SIG-M5 treated with dmso at 0.1 percent for 504 hours (cell line): ENCODE results near the gene KRTAP12-1.
"Not testable (repeated sequence)": the region's sequence is repeated elsewhere in the genome, so short reads cannot be mapped to it uniquely, and the experiment has no call there.

Experiments used
- DNase-seq: peaks from one replicate; lab custom pipeline; 2025; ENCODE audit not compliant: unreplicated experiment; lab: John Stamatoyannopoulos, UW

The KRTAP12-1 gene

GRCh38 chr21:44699502-44700001, 17.6 kb upstream of the KRTAP12-1 start:
- DNase-seq, result no peak

DNA sequence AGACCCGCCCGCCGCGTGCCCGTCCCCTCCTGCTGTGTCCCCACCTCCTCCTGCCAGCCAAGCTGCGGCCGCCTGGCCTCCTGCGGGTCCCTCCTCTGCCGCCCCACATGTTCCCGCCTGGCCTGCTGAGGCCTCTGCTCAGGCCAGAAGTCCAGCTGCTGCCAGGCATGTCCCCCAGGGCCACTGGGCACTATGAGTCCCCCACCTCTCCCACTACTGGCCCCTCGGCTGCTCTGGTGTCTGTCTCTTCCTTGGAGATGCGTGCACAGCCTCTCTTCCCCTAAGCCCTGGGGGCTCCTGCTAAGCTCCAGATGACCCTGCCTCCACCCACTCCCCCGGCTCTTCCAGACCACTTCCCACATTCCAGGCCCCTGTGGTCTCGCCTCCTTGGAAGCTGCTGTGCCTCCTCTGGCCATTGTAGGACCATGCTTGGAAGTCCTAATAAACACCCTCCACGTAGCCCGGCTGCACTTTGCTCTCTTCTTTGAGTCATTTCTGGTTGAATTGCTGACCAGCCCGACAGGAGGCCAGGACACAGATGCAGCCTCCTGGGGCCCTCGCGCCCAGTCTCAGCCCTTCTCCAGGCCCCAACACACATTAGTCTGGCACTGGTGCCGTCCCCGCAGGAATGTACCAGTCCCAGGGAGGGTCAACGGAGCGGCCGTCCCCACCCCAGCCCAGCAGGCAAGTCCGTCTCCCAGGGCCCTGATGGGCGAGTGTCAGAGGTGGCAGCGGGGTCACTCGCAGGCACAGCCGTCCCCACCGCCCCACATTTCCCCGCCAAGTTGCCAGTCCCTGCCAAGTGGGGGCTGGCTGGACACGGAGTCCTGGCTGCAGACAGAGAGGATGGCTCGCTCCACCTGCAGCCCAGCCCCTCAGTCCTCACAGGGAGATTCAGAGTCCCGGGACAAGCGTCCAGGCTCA, 16.1 kb upstream of the KRTAP12-1 start:
- no peak for DNase-seq

- not testable (repeated sequence) for DNase-seq
These were observed 15.3 kb upstream of the KRTAP12-1 start, which contains the start of gene KRTAP10-12 for GRCh38 chr21:44697172-44697810. Gene KRTAP10-12, plus strand, starts transcription at chr21:44697172. Its CDS starts 30 bp downstream, at chr21:44697202.

DNA sequence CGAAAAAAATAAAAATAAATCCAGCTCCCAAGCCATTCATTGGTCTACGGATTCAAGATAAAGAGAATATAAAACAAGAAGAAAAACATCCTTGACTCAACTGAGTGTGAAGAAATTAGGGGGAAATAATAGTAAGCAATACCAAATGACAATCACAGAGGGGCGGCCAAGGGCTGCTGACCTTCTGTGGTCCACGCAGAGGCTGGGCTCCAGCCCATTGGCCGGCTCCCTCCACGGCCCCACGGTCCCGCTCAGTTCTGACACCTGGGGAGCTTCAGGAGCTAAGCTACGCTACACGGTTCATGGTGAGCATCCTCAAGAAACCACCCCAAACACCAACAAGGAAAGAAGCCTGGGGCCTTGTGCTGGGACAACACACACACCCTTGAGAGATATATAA, 14.6 kb upstream of the KRTAP12-1 start:
- no peak for DNase-seq

DNA sequence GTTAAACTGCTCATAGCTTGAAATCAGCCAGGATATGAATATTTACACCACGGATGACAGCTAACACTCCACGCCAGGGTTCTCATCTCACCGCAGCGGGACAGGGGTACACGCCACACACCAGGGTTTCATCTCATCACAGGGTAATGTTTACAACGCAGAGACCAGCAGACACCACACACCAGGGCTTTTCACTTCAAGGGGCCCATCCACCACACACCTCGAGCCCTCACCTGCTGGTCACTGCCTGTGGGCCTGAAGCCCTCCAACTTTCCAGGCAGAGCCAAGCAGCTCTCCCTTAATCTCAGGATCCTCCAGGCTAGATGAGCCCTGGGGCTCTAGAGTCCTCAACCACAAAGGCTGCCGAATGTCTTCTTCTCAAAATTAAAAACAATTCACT, 13.7 kb upstream of the KRTAP12-1 start:
- no peak for DNase-seq

GRCh38 chr21:44695184-44695583, 13.2 kb upstream of the KRTAP12-1 start:
- DNase-seq, result no peak

DNA sequence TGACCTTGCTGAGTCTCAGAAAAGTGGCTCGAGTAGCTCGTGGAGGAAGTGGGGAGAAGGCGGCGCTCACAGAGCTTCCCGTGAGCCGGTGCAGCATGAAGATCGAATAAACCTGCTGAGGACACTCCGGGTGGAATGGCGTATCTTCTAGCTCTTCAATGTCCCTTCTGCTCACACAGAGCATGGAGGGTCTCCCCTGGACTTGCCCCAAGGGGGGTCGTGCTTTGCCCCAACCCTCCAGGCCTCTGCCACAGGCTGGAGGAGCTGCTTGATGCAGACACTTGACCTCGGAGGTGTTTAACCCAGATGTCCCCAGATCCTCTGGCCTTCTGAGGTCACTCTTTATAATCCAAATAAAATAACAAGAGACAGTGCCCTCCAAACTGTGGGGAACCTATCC, 12.8 kb upstream of the KRTAP12-1 start:
- DNase-seq, result no peak

GRCh38 chr21:44692798-44693512, 11.0 kb upstream of the KRTAP12-1 start:
- no peak for DNase-seq

DNA sequence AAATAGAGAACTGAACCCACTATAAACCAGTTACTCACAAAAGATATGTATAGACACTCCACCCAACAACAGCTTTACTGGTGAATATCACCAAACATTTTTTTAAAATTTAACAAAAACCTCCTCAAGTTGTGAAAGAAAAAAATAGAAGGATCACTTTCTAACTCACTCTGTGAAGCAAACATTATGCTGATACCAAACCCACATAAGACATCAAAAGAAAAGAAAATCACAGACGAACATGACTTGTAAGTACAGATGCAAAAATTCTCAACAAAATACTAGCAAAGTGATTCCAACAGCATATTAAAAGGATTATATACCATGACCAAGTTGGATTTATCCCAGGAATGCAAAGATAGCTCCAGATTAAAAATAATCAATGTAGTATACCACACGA, 9.7 kb upstream of the KRTAP12-1 start:
- DNase-seq, result no peak

DNA sequence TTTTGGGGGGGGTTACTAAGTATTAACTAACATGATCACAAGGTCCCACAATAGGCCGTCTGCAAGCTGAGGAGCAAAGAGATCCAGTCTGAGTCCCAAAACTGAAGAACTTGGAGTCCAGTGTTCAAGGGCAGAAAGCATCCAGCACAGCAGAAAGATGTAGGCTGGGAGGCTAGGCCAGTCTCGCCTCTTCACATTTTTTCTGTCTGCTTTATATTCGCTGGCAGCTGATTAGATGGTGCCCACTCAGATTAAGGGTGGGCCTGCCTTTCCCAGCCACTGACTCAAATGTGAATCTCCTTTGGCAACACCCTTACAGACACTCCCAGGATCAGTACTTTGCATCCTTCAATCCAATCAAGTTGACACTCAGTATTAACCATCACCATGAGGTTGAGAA, 7.8 kb upstream of the KRTAP12-1 start:
- not testable (repeated sequence) for DNase-seq

DNA sequence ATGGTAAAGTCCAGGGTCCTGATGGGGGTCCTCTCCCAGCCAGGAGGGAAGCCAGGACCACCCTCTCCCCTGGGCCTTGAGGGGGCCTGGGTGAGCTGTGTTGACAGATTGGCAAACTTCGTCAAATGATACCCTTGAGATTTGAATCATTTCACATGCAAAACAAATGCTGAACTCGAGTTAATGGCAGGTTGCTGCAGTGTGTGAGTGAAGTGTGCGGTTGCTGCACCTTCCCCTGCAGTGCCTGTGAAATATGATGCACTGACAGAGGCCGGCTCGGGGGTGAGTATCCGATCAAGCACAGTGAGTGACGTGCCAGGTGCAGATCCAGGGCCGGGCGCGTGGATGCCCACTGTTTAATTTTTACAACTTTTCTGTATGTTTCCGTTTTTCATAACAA, 5.7 kb upstream of the KRTAP12-1 start:
- no peak for DNase-seq

DNA sequence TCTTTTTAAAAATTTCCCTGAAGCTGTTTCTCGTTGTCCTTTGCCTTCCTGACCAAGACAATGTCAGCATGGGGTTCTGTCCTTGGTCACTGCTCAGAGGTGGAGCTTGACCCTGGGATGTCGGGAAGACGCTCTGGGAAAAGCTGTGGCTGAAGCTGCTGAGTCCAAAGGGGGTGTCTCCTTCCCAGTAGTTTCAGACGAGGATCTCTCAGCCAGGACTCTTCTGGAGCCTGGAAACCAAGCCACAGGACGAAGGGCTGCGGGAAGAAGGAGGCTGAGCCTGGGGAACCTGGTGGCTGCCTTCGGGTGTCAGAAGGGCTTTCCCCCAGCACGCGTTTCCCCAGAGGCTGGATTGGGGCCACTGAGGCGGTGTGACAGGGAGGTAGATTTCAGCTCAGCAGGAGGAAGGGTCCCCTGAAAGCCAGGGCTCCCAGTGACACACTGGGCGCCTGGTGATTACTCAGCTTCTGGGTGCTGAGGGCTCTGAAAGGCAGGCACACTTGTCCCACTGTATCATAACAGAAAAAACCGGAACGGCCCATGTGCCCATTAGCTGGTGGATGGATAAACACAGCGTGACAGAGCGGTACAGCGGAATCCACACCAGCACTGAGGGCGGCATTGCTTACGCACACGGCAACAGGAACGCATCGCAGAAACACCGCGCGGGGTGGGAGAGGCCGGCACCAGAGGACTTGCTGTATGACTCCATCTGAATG, 5.0 kb upstream of the KRTAP12-1 start:
- no peak for DNase-seq

GRCh38 chr21:44686000-44686781, 4.2 kb upstream of the KRTAP12-1 start:
- no peak for DNase-seq

GRCh38 chr21:44685050-44685449, 3.1 kb upstream of the KRTAP12-1 start:
- not testable (repeated sequence) for DNase-seq

DNA sequence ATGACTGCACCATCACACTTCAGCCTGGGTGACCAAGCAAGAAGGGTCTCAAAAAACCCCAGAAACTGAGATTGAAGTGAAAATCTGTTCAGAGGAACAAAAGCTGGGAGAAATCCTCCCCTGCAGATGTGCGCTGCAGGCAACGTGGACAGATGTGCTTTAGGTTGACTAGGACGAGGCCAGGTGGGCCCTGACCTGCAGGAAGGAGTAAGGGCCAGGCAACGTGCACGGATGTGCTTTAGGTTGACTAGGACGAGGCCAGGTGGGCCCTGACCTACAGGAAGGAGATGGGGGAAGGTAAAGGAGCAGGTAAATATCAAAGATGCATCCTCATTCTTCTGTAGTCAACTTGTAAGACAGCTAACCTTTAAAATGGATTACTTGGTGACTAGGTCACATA, 2.5 kb upstream of the KRTAP12-1 start:
- DNase-seq, result no peak

DNA sequence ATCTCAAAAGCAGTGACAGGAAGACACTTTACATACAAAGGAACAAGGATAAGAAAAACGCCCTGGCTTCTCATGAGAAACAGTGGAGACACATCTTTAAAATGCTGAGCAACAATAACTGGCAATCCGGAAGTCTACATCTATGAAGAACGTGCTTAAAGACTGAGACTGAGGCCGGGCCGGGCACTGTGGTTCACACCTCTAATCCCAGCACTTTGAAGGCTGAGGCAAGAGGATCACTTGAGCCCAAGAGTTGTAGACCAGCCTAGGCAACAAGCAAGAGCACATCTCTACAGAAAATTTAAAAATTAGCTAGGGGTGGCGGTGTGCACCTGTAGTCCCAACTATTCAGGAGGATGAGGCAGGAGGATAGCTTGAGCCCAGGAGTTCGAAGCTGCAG, 2.1 kb upstream of the KRTAP12-1 start:
- no peak for DNase-seq

DNA sequence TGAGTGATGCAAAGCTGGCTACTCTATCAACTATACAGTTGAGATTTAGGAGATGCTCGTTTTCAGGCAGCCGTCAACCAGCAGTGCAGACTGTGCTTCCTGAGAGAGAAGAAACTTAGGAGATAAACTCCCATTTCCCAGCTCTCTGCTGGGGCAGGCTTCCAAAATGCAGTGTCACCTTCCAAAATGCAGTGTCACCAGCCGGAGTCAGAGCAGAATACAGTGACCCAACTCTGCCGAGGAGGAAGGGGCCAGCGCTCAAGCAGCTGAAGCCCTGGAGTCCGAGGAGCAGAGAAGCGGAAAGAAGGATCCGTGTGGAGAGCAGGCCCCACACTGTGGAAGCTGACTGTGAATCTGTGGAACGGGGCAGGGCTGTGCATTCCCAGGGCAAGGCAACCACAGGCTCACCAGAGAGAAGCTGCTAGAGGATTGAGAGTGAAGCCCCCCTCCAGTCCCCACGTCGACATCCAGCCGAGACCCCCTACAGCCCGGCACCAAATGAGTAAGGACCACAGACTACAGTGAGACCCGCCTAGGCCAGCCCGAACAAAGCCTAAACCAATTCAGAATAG, 703 bp upstream of the KRTAP12-1 start:
- DNase-seq, result no peak

DNA sequence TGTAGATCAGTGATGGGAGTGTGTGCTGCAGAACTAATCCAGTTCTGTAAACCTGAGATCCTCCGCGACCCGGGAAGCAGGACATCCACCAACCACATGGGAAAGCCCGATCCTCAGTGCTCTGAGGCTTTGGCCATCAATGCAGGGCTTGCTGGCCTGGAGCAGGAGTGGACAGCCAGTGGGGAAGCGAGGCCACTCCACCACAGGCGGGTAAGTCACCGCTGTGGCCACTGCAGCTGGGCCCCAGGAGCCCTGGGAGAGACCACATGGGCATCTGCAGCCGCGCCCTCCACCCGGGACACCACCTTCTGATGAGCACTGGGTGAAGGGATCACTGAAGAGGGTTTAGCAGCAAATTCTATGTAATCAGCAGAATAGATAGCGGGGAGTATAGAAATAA, 811 bp downstream of the KRTAP12-1 start:
- DNase-seq, result no peak

- no peak for DNase-seq
These were observed 4.1 kb downstream of the KRTAP12-1 start for GRCh38 chr21:44677881-44678280.

DNA sequence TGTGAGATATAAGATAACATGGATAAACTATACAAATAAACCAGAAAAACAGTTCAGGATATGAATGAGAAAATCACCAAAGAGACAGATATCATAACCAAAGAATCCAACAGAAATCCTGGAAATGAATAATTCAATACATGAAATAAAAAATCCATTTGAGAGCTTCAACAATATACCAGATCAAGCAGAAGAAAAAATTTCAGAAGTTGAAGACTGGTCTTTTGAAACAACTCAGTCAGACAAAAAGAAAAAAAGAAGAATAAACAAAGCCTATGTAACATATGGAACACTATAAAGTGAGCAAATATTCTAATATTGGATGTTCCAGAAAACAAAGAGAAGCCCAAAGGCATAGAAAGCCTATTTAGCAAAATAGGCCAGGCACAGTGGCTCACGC, 10.1 kb downstream of the KRTAP12-1 start:
- DNase-seq, result no peak
